Activated T-helper 1 cell treated with anti-CD3 and anti-CD28 coated beads, Interleukin-12 subunit alpha, Interleukin-12 subunit beta, Interleukin-2, Interleukin-4 antibody, amounts not matched to agents 30 ng/mL and 10 ng/mL and 1 ng/mL, durations not matched to agents 14 hours and 24 hours and 36 hours (primary cell): ENCODE measurements around the gene MYH1. TPM values are rescaled to one million over a fixed set of nuclear protein-coding genes. Genes with fewer than 3 reads are reported as not detected.

Experiments used
- DNase-seq: peaks from one replicate; pipeline ENCODE4 v3.0.0; 2021; ENCODE audit warnings: low spot score
- H3K27ac Mint-ChIP-seq: one replicate; pipeline ENCODE4 v1.8.0; 2021; ENCODE audit warnings: mild to moderate bottlenecking, mixed read lengths
- H3K27me3 Mint-ChIP-seq: one replicate; pipeline ENCODE4 v1.8.0; 2022; ENCODE audit warnings: mild to moderate bottlenecking, moderate library complexity, mixed read lengths; ENCODE audit not compliant: insufficient read depth
- H3K36me3 Mint-ChIP-seq: one replicate; pipeline ENCODE4 v1.8.0; 2021; ENCODE audit warnings: low read depth, mixed read lengths
- H3K4me1 Mint-ChIP-seq: one replicate; pipeline ENCODE4 v1.8.0; 2021; ENCODE audit warnings: low read depth, mixed read lengths
- H3K4me3 Mint-ChIP-seq: one replicate; pipeline ENCODE4 v1.8.0; 2021; ENCODE audit warnings: mild to moderate bottlenecking, moderate library complexity, mixed read lengths
- H3K9me3 Mint-ChIP-seq: one replicate; pipeline ENCODE4 v1.8.0; 2021; ENCODE audit warnings: mixed read lengths
- intact Hi-C: fragments of 100-400 bp; cut with micrococcal nuclease; formaldehyde crosslinking; loops from one replicate; pipeline ENCODE4 v1.15.1; 2024
- total RNA-seq: library from RNA; stranded (reverse); gene quantifications from 2 replicates; pipeline ENCODE4 v1.2.3, GENCODE V29; 2022

The MYH1 gene
- total RNA-seq, 1 donor from 2014 or later = not detected

DNA sequence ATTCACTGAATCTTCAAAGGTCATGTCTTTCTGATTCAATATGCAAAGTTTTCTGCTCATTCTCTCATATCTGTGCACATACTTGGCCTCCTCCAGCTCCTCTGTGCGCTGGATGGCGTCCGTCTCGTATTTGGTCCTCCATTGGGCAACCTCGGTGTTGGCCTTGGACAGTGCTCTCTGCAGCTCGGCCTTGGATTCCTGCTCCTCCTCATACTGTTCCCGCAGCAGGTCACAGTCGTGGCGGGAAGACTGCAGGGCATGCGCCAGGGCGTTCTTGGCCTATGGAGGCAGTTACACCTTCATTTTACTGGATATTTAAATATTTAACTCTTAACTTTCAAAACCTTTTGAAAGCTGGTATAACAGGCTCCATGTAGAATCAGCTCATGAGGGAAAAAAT, 8.2 kb upstream of the MYH1 start:
- intact Hi-C loops = no loop called here
- H3K4me1 Mint-ChIP-seq = no peaks in the 10 kb centered on the region
- H3K36me3 Mint-ChIP-seq = no peaks in the 10 kb centered on the region
- no peak for DNase-seq
- no peaks in the 10 kb centered on the region for H3K27me3 Mint-ChIP-seq
- H3K4me3 Mint-ChIP-seq = no peak overlapping the region
- no peaks in the 10 kb centered on the region for H3K9me3 Mint-ChIP-seq
- H3K27ac Mint-ChIP-seq = no peak overlapping the region

DNA sequence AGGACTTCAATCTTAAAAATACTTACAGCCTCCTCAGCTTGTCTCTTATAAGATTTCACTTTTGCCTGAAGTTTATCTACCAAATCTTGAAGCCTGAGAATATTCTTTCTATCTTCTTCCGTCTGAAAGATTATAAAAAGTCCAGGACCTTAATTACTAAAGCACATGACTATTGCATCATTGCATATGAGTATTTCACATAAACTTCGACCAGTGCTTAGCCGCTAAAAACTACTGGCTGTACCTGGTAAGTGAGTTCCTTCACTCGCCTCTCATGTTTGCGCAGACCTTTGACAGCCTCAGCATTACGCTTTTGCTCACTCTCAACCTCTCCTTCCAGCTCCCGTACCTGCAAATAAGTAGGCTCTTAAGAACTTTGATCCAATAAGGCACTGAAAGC, 4.7 kb upstream of the MYH1 start:
- Mint-ChIP-seq H3K36me3 (no peaks in the 10 kb centered on the region), H3K27ac (no peak overlapping the region)

DNA sequence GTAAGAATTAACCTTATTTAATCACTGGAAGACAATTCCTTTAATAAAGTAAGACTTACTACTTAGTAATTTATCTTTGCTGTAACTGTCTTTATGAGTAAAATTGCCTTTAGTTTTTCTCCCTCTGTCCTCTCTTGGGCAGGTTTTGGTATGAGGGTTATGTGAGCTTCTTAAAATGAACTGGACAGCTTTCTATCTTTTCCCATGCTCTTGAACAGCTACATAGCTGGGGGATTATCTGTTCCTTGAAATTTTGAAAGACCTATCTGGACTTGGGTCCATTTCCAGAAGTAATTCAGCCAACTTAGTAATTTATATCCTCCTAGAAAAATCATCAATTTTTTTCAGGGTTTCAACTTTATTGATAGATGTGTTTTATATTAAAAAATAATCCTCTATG, 3.6 kb upstream of the MYH1 start:
- Mint-ChIP-seq H3K36me3 (no peaks in the 10 kb centered on the region), H3K4me1 (no peaks in the 10 kb centered on the region), H3K27ac (no peak overlapping the region), H3K4me3 (no peak overlapping the region), H3K27me3 (no peaks in the 10 kb centered on the region), H3K9me3 (no peaks in the 10 kb centered on the region)
- intact Hi-C loops = no loop called here
- DNase-seq = no peak

More for the DNA sequence above, 4.7 kb upstream of the MYH1 start:
- H3K9me3 Mint-ChIP-seq = no peaks in the 10 kb centered on the region
- H3K4me1 Mint-ChIP-seq = no peaks in the 10 kb centered on the region
- DNase-seq = no peak
- H3K4me3 Mint-ChIP-seq = no peak overlapping the region
- intact Hi-C loops = no loop called here
- no peaks in the 10 kb centered on the region for H3K27me3 Mint-ChIP-seq

DNA sequence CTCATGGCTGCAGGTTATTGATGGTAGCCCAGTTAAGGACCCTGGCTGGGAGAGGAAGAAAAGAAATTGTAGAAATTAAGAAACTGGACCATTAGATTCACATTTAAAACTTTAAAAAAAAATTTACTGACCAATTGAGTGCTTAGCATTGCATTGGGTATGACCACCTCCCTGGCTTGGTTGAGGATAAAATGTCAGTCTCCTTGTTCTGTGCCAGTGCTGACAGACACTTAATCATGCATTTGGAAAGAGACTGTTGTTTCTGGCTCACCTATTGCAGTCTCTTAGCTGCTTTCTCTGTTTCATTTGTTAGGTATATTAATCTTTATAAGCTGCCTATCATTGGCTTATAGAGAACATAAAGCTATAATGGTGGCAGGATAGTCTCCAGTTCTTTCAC, 1.7 kb downstream of the MYH1 start:
- DNase-seq = no peak
- H3K4me3 Mint-ChIP-seq = no peak overlapping the region
- no peaks in the 10 kb centered on the region for H3K4me1 Mint-ChIP-seq
- H3K27ac Mint-ChIP-seq = no peak overlapping the region
- no peaks in the 10 kb centered on the region for H3K9me3 Mint-ChIP-seq
- H3K27me3 Mint-ChIP-seq = no peaks in the 10 kb centered on the region
- no peaks in the 10 kb centered on the region for H3K36me3 Mint-ChIP-seq
- intact Hi-C loops = no loop called here

DNA sequence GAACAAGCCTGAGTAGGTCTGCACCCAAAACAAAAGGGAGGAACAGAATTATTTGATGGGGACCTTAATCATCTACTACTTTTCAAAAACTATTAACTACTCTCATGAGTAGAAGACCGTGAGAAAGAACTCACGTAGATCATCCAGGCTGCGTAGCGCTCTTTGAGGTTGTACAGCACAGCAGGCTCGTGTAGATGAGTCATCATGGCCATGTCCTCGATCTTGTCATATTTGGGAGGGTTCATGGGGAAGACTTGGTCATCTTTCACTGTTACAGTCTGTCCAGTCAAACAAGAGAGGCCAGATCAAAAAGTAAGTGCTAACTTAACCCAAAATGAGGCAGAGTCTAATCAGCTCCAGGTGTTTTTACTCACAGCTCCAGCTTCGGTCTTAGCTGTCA, 2.3 kb downstream of the MYH1 start:
- Mint-ChIP-seq H3K36me3 (no peaks in the 10 kb centered on the region), H3K4me1 (no peaks in the 10 kb centered on the region), H3K9me3 (no peaks in the 10 kb centered on the region), H3K4me3 (no peak overlapping the region), H3K27ac (no peak overlapping the region), H3K27me3 (no peaks in the 10 kb centered on the region)
- no peak for DNase-seq
- intact Hi-C loops = no loop called here

DNA sequence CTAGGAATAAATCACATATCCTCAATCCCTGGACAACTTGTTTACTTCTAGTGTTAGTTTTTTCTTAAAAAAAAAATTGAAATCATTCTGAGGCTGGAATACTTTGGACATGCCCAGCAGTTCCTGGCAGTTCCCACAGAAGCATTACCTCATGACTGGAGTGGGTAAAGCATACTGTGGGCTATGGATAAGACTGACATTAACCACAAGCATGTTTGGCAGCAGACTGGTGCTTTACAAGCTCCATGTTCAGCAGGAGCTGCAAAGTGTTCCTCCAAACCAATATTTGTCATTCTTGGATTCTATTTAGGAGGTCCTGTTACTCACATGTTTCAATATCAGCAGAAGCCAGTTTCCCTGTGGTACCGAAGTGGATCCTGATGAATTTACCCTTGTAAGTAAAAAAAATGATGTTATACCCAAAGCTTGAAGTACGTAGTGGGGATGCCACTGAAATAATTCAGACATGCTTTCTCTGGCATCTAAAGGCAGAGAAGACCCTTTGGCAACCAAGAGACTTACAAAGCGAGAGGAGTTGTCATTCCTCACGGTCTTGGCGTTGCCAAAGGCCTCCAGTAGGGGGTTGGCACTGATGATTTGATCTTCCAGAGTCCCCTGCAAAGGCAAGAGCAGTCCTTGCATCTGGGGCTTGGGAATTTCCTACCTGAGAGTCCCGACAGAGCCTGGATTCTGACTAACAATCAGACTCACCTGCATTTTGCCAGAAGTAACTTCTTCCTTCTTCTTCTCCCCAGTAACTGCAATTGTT, 4.9 kb downstream of the MYH1 start:
- Mint-ChIP-seq H3K4me1 (no peaks in the 10 kb centered on the region), H3K9me3 (no peaks in the 10 kb centered on the region), H3K36me3 (no peaks in the 10 kb centered on the region), H3K27ac (no peak overlapping the region), H3K4me3 (no peak overlapping the region), H3K27me3 (no peaks in the 10 kb centered on the region)
- intact Hi-C loops = no loop called here
- DNase-seq = no peak

DNA sequence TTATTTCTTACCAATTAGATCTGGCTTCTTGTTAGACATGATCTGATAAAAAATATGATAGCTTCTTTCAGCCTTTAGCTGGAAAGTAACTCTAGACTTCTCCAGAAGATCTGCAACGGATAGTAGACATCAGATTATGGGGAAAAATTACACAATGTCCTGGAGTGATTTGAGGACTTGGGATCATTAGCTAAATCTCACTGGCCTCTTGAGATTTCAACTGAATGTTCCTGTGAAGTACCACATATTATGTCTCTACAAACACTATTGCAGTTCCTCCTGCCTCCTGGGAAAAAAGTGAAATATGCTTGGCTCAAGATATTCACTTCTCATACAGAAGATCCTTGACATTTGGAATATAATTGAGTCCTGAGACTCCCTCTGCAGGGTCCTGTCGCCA, 5.5 kb downstream of the MYH1 start:
- no peaks in the 10 kb centered on the region for H3K36me3 Mint-ChIP-seq
- intact Hi-C loops = no loop called here
- H3K4me3 Mint-ChIP-seq = no peak overlapping the region
- DNase-seq = no peak
- no peak overlapping the region for H3K27ac Mint-ChIP-seq
- H3K4me1 Mint-ChIP-seq = no peaks in the 10 kb centered on the region
- H3K27me3 Mint-ChIP-seq = no peaks in the 10 kb centered on the region
- H3K9me3 Mint-ChIP-seq = no peaks in the 10 kb centered on the region

DNA sequence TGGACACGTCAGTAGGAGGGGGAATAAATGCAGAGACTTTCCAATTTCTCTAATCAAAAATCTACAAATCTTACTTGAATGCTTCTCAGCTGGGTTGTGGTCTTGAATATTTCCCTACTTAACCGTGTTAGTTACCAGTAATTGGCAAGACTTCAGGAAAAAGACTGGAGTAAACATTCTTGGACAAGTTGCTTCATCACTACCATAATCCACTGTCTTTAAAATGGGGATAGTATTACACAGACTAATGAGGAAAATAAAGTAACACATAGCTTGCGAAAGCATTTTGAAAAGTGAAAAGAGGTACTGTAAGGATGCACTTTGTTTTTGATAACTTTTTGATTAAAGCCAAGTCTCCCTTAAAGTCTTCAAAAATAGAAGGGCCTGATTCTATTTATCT, 18.4 kb downstream of the MYH1 start:
- DNase-seq = no peak
- H3K27ac Mint-ChIP-seq = no peak overlapping the region
- no peaks in the 10 kb centered on the region for H3K27me3 Mint-ChIP-seq
- H3K9me3 Mint-ChIP-seq = peaks cover 3% of the 10 kb centered on the region
- no peaks in the 10 kb centered on the region for H3K4me1 Mint-ChIP-seq
- H3K4me3 Mint-ChIP-seq = no peak overlapping the region
- H3K36me3 Mint-ChIP-seq = no peaks in the 10 kb centered on the region
- intact Hi-C loops = no loop called here

DNA sequence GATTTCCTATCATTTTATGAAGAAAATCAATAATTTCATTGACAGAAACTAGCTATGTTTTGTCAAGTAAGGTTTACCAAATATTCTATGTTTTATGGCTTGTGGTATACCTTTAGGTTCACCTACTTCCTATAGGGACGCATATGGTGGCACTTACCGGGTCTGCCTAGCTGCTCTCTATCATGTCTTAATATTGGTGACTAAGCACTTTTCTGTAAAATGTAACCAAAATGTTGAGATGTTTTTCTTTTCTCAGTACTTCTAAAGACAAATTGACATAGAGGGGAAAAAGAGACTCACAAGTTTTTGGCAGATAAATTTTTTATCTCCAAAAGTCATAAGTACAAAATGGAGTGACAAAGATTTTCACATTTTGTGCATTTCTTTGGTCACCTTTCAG, 26.3 kb downstream of the MYH1 start:
- Mint-ChIP-seq H3K4me1 (no peaks in the 10 kb centered on the region), H3K27ac (no peak overlapping the region), H3K9me3 (peaks cover 33% of the 10 kb centered on the region), H3K36me3 (no peaks in the 10 kb centered on the region), H3K4me3 (no peak overlapping the region), H3K27me3 (no peaks in the 10 kb centered on the region)
- intact Hi-C loops = no loop called here
- DNase-seq = no peak

DNA sequence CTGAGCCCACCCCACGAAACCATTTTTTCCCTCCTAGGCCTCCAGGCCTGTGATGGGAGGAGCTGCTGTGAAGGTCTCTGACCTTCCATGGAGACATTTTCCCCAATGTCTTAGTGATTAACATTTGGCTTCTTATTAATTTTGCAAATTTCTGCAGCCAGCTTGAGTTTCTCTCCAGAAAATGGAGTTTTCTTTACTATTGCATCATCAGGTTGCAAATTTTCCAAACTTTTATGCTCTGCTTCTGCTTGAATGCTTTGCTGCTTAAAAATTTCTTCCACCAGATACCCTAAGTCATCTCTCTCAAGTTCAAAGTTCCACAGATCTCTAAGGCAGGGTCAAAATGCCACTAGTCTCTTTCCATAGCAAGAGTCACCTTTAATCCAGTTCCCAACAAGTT, 36.1 kb downstream of the MYH1 start:
- Mint-ChIP-seq H3K9me3 (peaks cover 21% of the 10 kb centered on the region), H3K4me3 (no peak overlapping the region), H3K27ac (no peak overlapping the region), H3K27me3 (no peaks in the 10 kb centered on the region), H3K36me3 (no peaks in the 10 kb centered on the region), H3K4me1 (no peaks in the 10 kb centered on the region)
- DNase-seq = no peak
- intact Hi-C loops = no loop called here

DNA sequence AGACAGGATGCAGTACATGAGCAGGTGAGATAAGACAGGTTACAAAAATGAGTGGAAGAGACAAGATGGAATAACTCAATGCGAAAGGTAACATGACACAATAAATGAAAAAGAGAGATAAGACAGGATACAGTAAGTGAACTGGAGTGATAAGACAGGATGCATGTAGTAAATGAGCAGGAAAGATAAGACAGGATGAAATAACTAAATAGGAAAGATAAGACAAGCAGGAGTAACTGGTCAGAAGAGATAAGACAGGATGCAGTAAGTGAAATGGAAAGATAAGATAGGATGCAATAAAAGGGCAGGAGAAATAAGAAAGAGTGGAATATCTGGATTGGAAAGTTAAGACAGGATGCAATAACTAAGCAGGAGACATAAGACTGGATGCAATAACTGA, 40.6 kb downstream of the MYH1 start:
- no peak overlapping the region for H3K27ac Mint-ChIP-seq
- H3K4me1 Mint-ChIP-seq = no peaks in the 10 kb centered on the region
- DNase-seq = no peak
- intact Hi-C loops = no loop called here
- no peaks in the 10 kb centered on the region for H3K36me3 Mint-ChIP-seq
- no peaks in the 10 kb centered on the region for H3K27me3 Mint-ChIP-seq
- no peak overlapping the region for H3K4me3 Mint-ChIP-seq
- H3K9me3 Mint-ChIP-seq = peaks cover 8% of the 10 kb centered on the region

DNA sequence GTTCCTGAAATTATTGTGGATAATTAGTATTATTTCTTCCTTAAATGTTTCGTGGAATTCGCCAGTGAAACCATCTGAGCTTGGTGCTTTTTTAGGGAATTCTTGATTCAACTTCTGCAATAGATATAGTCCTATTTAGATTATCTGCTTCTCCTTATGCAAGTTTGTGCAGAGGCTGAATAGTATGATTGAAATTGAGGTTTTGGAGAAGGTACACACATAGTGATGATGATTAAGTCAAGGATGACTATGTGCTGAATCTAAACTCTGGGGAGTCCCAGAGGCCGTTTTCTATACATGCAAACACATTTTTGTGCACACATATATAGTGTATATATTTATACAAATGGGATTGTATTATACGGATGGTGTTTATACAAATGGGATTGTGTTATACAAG, 43.8 kb downstream of the MYH1 start:
- Mint-ChIP-seq H3K27me3 (no peaks in the 10 kb centered on the region), H3K4me1 (no peaks in the 10 kb centered on the region), H3K27ac (no peak overlapping the region), H3K9me3 (no peaks in the 10 kb centered on the region), H3K4me3 (no peak overlapping the region), H3K36me3 (no peaks in the 10 kb centered on the region)
- intact Hi-C loops = no loop called here
- DNase-seq = no peak

DNA sequence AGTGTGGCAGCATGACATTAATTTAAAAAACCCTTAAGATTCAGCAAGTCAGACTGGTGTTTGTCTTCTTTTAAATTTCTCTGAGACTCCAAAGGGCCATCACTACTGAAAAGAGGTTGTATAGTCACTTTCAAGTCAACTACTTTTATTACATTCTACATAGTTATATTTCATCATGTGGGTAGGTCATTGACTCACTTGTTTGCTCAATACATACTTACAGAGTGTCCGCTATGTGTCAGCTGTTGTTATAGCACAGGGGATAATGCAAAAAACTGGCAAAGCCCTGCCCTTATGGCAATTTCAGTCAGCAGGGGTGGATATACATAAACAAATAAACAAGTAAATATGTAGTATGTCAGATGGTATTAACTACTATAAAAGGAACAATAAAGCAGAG, 46.5 kb downstream of the MYH1 start:
- Mint-ChIP-seq H3K4me3 (no peak overlapping the region), H3K4me1 (no peaks in the 10 kb centered on the region), H3K27me3 (no peaks in the 10 kb centered on the region), H3K9me3 (no peaks in the 10 kb centered on the region), H3K27ac (no peak overlapping the region), H3K36me3 (no peaks in the 10 kb centered on the region)
- intact Hi-C loops = no loop called here
- DNase-seq = no peak

DNA sequence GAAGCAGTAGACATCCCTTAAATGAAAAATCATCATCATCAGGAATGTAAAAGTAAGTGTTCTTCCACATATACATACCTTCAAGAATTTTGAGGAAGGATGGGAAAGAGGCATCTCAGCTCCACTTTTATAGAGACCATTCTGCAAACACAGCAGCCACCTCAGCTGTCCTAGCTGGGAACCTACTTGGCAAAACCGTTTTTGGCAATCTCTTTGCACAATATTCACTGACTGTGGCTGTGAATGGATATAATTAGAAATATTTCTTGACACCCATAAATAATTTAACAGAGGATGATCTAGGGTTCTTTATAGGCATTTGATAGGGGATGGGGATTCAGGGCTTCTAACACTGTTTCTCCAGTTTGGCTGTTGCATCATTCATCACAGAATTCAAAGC, 48.9 kb downstream of the MYH1 start, which contains the start of gene MYH4:
Gene MYH4 (minus strand): TSS at position 101 of the 400 bp plus-strand sequence. CDS start 2,814 bp downstream, outside the sequence.
- H3K27ac Mint-ChIP-seq = no peak within 1 kb of the TSS
- H3K4me1 Mint-ChIP-seq = no peaks in the 10 kb centered on the region
- no peak within 1 kb of the TSS for H3K4me3 Mint-ChIP-seq
- intact Hi-C loops = no loop called here
- no peaks in the 10 kb centered on the region for H3K27me3 Mint-ChIP-seq
- no peaks in the 10 kb centered on the region for H3K36me3 Mint-ChIP-seq
- peaks cover 4% of the 10 kb centered on the region for H3K9me3 Mint-ChIP-seq
- no peak for DNase-seq
